HEK293 (cell line): ENCODE results near the gene CCDC32.

Experiments
- CTCF ChIA-PET: fragments of 350-600 bp; formaldehyde crosslinking; extraction: SDS; loops from one replicate; lab custom pipeline; 2021; ENCODE audit warnings: antibody characterized with exemption; lab: Yijun Ruan, JAX
- POLR2A ChIA-PET: fragments of 300-600 bp; formaldehyde crosslinking; extraction: SDS; loops from one replicate; lab custom pipeline; 2020; ENCODE audit warnings: antibody characterized with exemption, inconsistent platforms; lab: Yijun Ruan, JAX
- H3K27ac ChIP-seq: fragments of 200-500 bp; sonication (Bioruptor generic); 2 replicates; pipeline ENCODE4 v1.5.1; 2014; ENCODE audit warnings: low read depth, low read length, control low read depth, inconsistent platforms; ENCODE audit errors: extremely low read depth
- H3K36me3 ChIP-seq, 2 experiments: fragments of 200-500 bp in 1 of 2; sonication (Bioruptor generic) in 1 of 2; 1 replicate in 1 of 2; 2 replicates in 1 of 2; pipeline ENCODE4 v1.5.1; 2014 to 2017; ENCODE audit warnings: inconsistent platforms in 2 of 2, low read length in 2 of 2; ENCODE audit not compliant: control insufficient read depth in 2 of 2, insufficient read depth in 1 of 2
- H3K4me1 ChIP-seq: fragments of 200-500 bp; sonication (Bioruptor generic); 2 replicates; pipeline ENCODE4 v1.5.1; 2014; ENCODE audit warnings: mild to moderate bottlenecking, low read length, inconsistent platforms; ENCODE audit not compliant: control insufficient read depth, insufficient read depth
- H3K4me3 ChIP-seq: 2 replicates; pipeline ENCODE4 v1.5.1; 2011; ENCODE audit warnings: low read depth, mild to moderate bottlenecking, control low read depth, low read length, moderate library complexity
- H3K9me3 ChIP-seq: fragments of 200-500 bp; sonication (Bioruptor generic); 2 replicates; pipeline ENCODE4 v1.5.1; 2014; ENCODE audit warnings: low read depth, low read length, inconsistent platforms; ENCODE audit not compliant: control insufficient read depth, insufficient read depth
- GFI1B ChIP-seq: fragments of 450-650 bp; formaldehyde crosslinking; IDR thresholded peaks from 2 replicates; pipeline ENCODE4 v1.5.1; 2016; ENCODE audit warnings: missing biosample characterization, missing genetic modification characterization
- HOXA7 ChIP-seq: sonication (generic); formaldehyde crosslinking; IDR thresholded peaks from 2 replicates; pipeline ENCODE4 v1.8.1; 2022; ENCODE audit warnings: missing genetic modification reagents, borderline replicate concordance
- OVOL3 ChIP-seq: fragments of 450-650 bp; formaldehyde crosslinking; IDR thresholded peaks from 2 replicates; pipeline ENCODE4 v1.5.1; 2016; ENCODE audit warnings: missing biosample characterization, missing genetic modification characterization
- REPIN1 ChIP-seq: fragments of 450-650 bp; formaldehyde crosslinking; IDR thresholded peaks from 2 replicates; pipeline ENCODE4 v1.5.1; 2017; ENCODE audit warnings: missing biosample characterization, missing genetic modification characterization, low read depth
- YY1 ChIP-seq: fragments of 450-650 bp; formaldehyde crosslinking; IDR thresholded peaks from 2 replicates; pipeline ENCODE4 v1.5.1; 2018; ENCODE audit warnings: missing biosample characterization, missing genetic modification characterization
- ZBTB7A ChIP-seq: fragments of 450-650 bp; formaldehyde crosslinking; IDR thresholded peaks from 2 replicates; pipeline ENCODE4 v1.5.1; 2016; ENCODE audit warnings: low read depth, missing biosample characterization, missing genetic modification characterization
- ZNF132 ChIP-seq: fragments of 450-650 bp; formaldehyde crosslinking; IDR thresholded peaks from 2 replicates; pipeline ENCODE4 v1.5.1; 2017; ENCODE audit warnings: missing biosample characterization, missing genetic modification characterization, borderline replicate concordance
- ZNF133 ChIP-seq: fragments of 450-650 bp; formaldehyde crosslinking; IDR thresholded peaks from 2 replicates; pipeline ENCODE4 v1.5.1; 2016; ENCODE audit warnings: missing biosample characterization, missing genetic modification characterization
- ZNF157 ChIP-seq: fragments of 450-650 bp; formaldehyde crosslinking; IDR thresholded peaks from 2 replicates; pipeline ENCODE4 v1.5.1; 2016; ENCODE audit warnings: missing biosample characterization, missing genetic modification characterization
- ZNF221 ChIP-seq: fragments of 450-650 bp; formaldehyde crosslinking; IDR thresholded peaks from 2 replicates; pipeline ENCODE4 v1.5.1; 2017; ENCODE audit warnings: missing biosample characterization, missing genetic modification characterization, borderline replicate concordance
- ZNF239 ChIP-seq: fragments of 450-650 bp; formaldehyde crosslinking; IDR thresholded peaks from 2 replicates; pipeline ENCODE4 v1.5.1; 2016; ENCODE audit warnings: missing biosample characterization, missing genetic modification characterization
- ZNF341 ChIP-seq: fragments of 450-650 bp; formaldehyde crosslinking; IDR thresholded peaks from 2 replicates; pipeline ENCODE4; 2016; ENCODE audit warnings: low read depth, missing biosample characterization, missing genetic modification characterization
- ZNF37A ChIP-seq: fragments of 450-650 bp; IDR thresholded peaks from 2 replicates; pipeline ENCODE4 v1.5.1; 2018; ENCODE audit warnings: missing biosample characterization, missing genetic modification characterization
- ZNF510 ChIP-seq: fragments of 450-650 bp; formaldehyde crosslinking; IDR thresholded peaks from 2 replicates; pipeline ENCODE4 v1.5.1; 2018; ENCODE audit warnings: mild to moderate bottlenecking, missing genetic modification characterization, missing biosample characterization; ENCODE audit not compliant: insufficient replicate concordance
- ZNF561 ChIP-seq: fragments of 450-650 bp; IDR thresholded peaks from 2 replicates; pipeline ENCODE4 v1.5.1; 2018; ENCODE audit warnings: missing biosample characterization, missing genetic modification characterization, borderline replicate concordance
- ZNF626 ChIP-seq: fragments of 450-650 bp; sonication (Bioruptor Pico); formaldehyde crosslinking; IDR thresholded peaks from 2 replicates; pipeline ENCODE4 v1.5.1; 2018; ENCODE audit warnings: missing biosample characterization, missing genetic modification characterization, inconsistent platforms
- ZNF76 ChIP-seq: fragments of 450-650 bp; formaldehyde crosslinking; IDR thresholded peaks from 2 replicates; pipeline ENCODE4; 2016; ENCODE audit warnings: low read depth, missing biosample characterization, missing genetic modification characterization, borderline replicate concordance
- ZNF777 ChIP-seq: fragments of 450-650 bp; formaldehyde crosslinking; IDR thresholded peaks from 2 replicates; pipeline ENCODE4 v1.5.1; 2017; ENCODE audit warnings: missing biosample characterization, missing genetic modification characterization, borderline replicate concordance
- TF ChIP-seq, protein P1 (sequence below): fragments of 450-650 bp; formaldehyde crosslinking; IDR thresholded peaks from 2 replicates; pipeline ENCODE4 v1.5.1; 2016; ENCODE audit warnings: missing biosample characterization, missing genetic modification characterization
- TF ChIP-seq, protein P2 (sequence below): fragments of 450-650 bp; formaldehyde crosslinking; IDR thresholded peaks from 2 replicates; pipeline ENCODE4 v1.5.1; 2016; ENCODE audit warnings: missing biosample characterization, missing genetic modification characterization
- TF ChIP-seq, protein P3 (sequence below): fragments of 450-650 bp; formaldehyde crosslinking; IDR thresholded peaks from 2 replicates; pipeline ENCODE4 v1.5.1; 2017; ENCODE audit warnings: missing biosample characterization, missing genetic modification characterization
- TF ChIP-seq, protein P4 (sequence below): fragments of 450-650 bp; formaldehyde crosslinking; IDR thresholded peaks from 2 replicates; pipeline ENCODE4 v1.5.1; 2016; ENCODE audit warnings: missing biosample characterization, missing genetic modification characterization

CCDC32 gene

DNA sequence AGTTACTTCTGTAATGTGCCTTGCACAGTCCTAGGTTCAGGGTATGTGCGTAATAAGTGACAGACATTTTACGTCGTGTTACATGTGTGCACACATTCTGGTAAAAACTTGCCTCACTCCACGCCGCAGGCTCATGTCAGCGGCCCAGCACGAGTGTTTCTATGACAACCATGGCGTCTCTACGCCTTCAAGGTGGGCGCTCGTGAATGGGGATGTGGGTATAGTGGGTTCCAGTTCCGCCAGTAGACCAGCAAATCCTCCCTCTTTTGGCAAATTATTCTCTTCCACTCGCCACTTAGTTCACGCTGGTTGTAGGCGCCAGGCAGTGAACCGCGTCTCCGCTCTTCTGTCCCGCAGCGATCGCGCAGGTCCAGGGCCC is 53.8 kb downstream of the CCDC32 start (continued):
- TF ChIP-seq HOXA7 (CRISPR knock-in tag) (no peak), ZNF341 (tag by site-specific recombination) (no peak), ZNF777 (tag by site-specific recombination) (no peak), ZNF626 (tag by site-specific recombination) (no peak)

DNA sequence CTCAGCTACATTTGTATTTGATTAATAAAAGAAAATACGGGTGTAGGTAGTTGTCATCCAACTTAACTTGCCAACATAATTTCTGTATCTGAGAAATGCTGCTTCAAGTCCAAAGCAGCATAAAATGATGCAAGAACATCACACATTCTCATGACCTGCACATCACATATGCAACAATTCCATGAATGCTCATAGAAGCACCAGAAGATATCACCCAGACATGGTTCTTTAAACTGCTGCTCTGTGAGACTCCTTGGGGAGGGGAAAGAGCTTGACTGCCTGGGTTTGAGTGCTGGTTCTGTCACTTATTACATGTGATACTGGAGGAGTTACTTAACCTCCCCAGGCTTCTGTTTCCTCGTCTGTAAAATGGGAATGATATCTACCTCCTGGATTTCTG is 54.6 kb downstream of the CCDC32 start:
- H3K4me1 ChIP-seq: no peaks in the 10 kb centered on the region; the same call in 1 of the 2 replicates
- ChIA-PET POLR2A (no interaction called here), CTCF (interaction anchor here (0.6 to 1.9 kb wide), 2 partner anchors 156 to 165 kb away, joined by 3 to 5 read pairs; no protein-coding TSS in a partner anchor)
- no peak overlapping the region for H3K4me3 ChIP-seq
- H3K9me3 ChIP-seq: no peaks in the 10 kb centered on the region
- no peak overlapping the region for H3K27ac ChIP-seq
- no peaks in the 10 kb centered on the region for H3K36me3 ChIP-seq
- TF ChIP-seq OVOL3 (tag by site-specific recombination) (no peak), REPIN1 (no peak), ZNF510 (tag by site-specific recombination) (no peak), YY1 (tag by site-specific recombination) (no peak), ZNF561 (tag by site-specific recombination) (no peak), ZNF157 (tag by site-specific recombination) (no peak), ZBTB7A (tag by site-specific recombination) (no peak), ZNF239 (no peak), ZNF221 (tag by site-specific recombination) (no peak), ZNF132 (tag by site-specific recombination) (no peak), ZNF76 (no peak), ZNF37A (no peak), ZNF133 (tag by site-specific recombination) (no peak), GFI1B (tag by site-specific recombination) (no peak)
- TF ChIP-seq, protein P1, sequence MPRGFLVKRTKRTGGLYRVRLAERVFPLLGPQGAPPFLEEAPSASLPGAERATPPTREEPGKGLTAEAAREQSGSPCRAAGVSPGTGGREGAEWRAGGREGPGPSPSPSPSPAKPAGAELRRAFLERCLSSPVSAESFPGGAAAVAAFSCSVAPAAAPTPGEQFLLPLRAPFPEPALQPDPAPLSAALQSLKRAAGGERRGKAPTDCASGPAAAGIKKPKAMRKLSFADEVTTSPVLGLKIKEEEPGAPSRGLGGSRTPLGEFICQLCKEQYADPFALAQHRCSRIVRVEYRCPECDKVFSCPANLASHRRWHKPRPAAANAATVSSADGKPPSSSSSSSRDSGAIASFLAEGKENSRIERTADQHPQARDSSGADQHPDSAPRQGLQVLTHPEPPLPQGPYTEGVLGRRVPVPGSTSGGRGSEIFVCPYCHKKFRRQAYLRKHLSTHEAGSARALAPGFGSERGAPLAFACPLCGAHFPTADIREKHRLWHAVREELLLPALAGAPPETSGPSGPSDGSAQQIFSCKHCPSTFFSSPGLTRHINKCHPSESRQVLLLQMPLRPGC (tag by site-specific recombination): no peak
- TF ChIP-seq, protein P2, sequence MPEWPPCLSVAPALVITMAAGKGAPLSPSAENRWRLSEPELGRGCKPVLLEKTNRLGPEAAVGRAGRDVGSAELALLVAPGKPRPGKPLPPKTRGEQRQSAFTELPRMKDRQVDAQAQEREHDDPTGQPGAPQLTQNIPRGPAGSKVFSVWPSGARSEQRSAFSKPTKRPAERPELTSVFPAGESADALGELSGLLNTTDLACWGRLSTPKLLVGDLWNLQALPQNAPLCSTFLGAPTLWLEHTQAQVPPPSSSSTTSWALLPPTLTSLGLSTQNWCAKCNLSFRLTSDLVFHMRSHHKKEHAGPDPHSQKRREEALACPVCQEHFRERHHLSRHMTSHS (tag by site-specific recombination): no peak
- TF ChIP-seq, protein P3, sequence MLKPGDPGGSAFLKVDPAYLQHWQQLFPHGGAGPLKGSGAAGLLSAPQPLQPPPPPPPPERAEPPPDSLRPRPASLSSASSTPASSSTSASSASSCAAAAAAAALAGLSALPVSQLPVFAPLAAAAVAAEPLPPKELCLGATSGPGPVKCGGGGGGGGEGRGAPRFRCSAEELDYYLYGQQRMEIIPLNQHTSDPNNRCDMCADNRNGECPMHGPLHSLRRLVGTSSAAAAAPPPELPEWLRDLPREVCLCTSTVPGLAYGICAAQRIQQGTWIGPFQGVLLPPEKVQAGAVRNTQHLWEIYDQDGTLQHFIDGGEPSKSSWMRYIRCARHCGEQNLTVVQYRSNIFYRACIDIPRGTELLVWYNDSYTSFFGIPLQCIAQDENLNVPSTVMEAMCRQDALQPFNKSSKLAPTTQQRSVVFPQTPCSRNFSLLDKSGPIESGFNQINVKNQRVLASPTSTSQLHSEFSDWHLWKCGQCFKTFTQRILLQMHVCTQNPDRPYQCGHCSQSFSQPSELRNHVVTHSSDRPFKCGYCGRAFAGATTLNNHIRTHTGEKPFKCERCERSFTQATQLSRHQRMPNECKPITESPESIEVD (tag by site-specific recombination): no peak
- TF ChIP-seq, protein P4, sequence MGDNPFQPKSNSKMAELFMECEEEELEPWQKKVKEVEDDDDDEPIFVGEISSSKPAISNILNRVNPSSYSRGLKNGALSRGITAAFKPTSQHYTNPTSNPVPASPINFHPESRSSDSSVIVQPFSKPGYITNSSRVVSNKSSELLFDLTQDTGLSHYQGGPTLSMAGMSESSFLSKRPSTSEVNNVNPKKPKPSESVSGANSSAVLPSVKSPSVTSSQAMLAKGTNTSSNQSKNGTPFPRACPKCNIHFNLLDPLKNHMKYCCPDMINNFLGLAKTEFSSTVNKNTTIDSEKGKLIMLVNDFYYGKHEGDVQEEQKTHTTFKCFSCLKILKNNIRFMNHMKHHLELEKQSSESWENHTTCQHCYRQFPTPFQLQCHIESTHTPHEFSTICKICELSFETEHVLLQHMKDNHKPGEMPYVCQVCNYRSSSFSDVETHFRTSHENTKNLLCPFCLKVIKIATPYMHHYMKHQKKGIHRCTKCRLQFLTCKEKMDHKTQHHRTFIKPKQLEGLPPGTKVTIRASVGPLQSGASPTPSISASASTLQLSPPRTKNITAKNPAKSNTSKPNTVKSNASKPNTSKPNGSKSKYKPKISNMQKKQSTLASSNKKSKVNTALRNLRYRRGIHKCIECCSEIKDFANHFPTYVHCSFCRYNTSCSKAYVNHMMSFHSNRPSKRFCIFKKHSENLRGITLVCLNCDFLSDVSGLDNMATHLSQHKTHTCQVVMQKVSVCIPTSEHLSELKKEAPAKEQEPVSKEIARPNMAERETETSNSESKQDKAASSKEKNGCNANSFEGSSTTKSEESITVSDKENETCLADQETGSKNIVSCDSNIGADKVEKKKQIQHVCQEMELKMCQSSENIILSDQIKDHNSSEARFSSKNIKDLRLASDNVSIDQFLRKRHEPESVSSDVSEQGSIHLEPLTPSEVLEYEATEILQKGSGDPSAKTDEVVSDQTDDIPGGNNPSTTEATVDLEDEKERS: no peak
